ENCODE results near the gene EVA1B.

- no peak for TF ChIP-seq SUZ12 (IDR thresholded peaks at IDR 0.05; ENCODE audit: extremely low read depth, insufficient read depth, insufficient read length)
- no peak for TF ChIP-seq YY1 (IDR thresholded peaks at IDR 0.05; ENCODE audit: insufficient read depth, insufficient read length)
Measured at GRCh38 chr1:36295390-36295789, 28.1 kb downstream of the EVA1B start.

Measured in NT2/D1 (cell line).